22Rv1 (cell line): Measurements from ENCODE around the gene NOTCH2.
"Not testable (repeated sequence)": the region's sequence is repeated elsewhere in the genome, so short reads cannot be mapped to it uniquely, and the experiment has no call there.

Experiments
- ZFX ChIP-seq: fragments of 450-650 bp; IDR thresholded peaks from 2 replicates; pipeline ENCODE4 v1.6.1; 2017; ENCODE audit warnings: antibody characterized with exemption, borderline replicate concordance
- TF ChIP-seq, protein P1 (sequence below): fragments of 450-650 bp; IDR thresholded peaks from 2 replicates; pipeline ENCODE4 v1.5.1; 2017; ENCODE audit warnings: mild to moderate bottlenecking

DNA sequence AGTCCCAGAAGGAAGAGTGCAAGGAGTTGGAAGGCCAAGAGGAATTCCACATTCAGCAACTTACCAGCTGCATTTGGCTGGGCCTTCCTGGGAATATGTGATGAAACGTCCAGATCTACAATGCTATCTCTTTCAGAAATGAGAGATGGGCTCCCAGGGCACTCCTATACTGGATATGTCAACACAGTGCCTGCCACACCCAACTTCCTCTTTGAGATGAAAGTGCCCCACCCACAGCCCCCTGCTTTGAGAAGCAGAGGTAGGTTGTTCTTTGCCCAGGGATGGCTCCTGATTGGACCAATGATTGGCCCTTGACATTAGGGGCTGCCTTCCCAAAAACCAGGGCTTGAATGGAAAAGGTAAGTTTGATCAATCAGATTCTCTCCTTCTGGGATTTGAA lies 31.1 kb upstream of the NOTCH2 start:
- TF ChIP-seq, protein P1, sequence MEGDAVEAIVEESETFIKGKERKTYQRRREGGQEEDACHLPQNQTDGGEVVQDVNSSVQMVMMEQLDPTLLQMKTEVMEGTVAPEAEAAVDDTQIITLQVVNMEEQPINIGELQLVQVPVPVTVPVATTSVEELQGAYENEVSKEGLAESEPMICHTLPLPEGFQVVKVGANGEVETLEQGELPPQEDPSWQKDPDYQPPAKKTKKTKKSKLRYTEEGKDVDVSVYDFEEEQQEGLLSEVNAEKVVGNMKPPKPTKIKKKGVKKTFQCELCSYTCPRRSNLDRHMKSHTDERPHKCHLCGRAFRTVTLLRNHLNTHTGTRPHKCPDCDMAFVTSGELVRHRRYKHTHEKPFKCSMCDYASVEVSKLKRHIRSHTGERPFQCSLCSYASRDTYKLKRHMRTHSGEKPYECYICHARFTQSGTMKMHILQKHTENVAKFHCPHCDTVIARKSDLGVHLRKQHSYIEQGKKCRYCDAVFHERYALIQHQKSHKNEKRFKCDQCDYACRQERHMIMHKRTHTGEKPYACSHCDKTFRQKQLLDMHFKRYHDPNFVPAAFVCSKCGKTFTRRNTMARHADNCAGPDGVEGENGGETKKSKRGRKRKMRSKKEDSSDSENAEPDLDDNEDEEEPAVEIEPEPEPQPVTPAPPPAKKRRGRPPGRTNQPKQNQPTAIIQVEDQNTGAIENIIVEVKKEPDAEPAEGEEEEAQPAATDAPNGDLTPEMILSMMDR: not testable (repeated sequence)
- TF ChIP-seq ZFX: not testable (repeated sequence)
